Neutrophil (primary cell): ENCODE data around the gene TRPM8.

Experiments
- H3K27ac ChIP-seq: fragments of 200-600 bp; sonication (generic); 2 replicates; pipeline ENCODE4 v1.5.1; 2016; ENCODE audit warnings: mild to moderate bottlenecking, moderate library complexity
- H3K27me3 ChIP-seq: fragments of 200-600 bp; sonication (generic); 2 replicates; pipeline ENCODE4 v1.6.0; 2016; ENCODE audit warnings: mild to moderate bottlenecking
- H3K36me3 ChIP-seq: fragments of 200-600 bp; sonication (generic); 2 replicates; pipeline ENCODE4 v1.5.1; 2017
- H3K4me1 ChIP-seq, 2 experiments: fragments of 200-600 bp in 1 of 2; sonication (generic) in 1 of 2; 1 replicate in 1 of 2; 2 replicates in 1 of 2; pipeline versions ENCODE4 v1.5.1 to v1.6.1; 2013 to 2016; ENCODE audit warnings: low read depth in 1 of 2, low read length in 1 of 2, mild to moderate bottlenecking in 1 of 2, moderate library complexity in 1 of 2; ENCODE audit not compliant: control insufficient read depth in 1 of 2, insufficient read depth in 1 of 2
- H3K4me3 ChIP-seq, 2 experiments: fragments of 200-600 bp in 1 of 2; sonication (generic) in 1 of 2; 1 replicate in 1 of 2; 2 replicates in 1 of 2; pipeline ENCODE4 v1.5.1; 2013 to 2016; ENCODE audit warnings: low read depth in 1 of 2, low read length in 1 of 2, mild to moderate bottlenecking in 1 of 2, moderate library complexity in 1 of 2
- H3K9me3 ChIP-seq: fragments of 200-600 bp; sonication (generic); 2 replicates; pipeline ENCODE4 v1.5.1; 2016
- TF ChIP-seq, protein P1 (sequence below): fragments of 200-600 bp; sonication (generic); IDR thresholded peaks from 2 replicates; pipeline ENCODE4 v1.5.1; 2016; ENCODE audit warnings: antibody characterized with exemption

Gene TRPM8

DNA sequence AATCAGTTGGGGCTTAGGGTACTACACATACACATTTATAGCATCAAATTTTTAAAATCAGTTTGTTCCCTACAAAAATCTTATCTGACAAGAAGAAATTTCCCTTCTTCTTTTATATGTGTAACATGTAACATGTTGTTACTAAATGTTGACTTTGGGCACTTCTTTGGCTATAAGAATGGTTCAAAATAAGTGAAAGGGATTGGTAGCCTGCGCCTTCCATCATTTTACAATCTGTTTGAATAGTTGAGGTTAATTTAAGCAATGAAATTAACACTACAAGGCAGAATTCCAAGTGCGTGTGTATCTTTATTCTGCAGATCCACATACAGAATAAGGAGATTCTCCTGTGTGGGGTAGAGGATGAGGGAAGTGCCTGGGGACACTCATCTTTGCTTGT, 103.2 kb downstream of the TRPM8 start:
- Histone ChIP-seq H3K4me3 (no peak overlapping the region), H3K27me3 (peaks cover 3% of the 10 kb centered on the region), H3K36me3 (no peaks in the 10 kb centered on the region), H3K27ac (no peak overlapping the region), H3K4me1 (no peaks in the 10 kb centered on the region), H3K9me3 (no peaks in the 10 kb centered on the region)
- TF ChIP-seq, protein P1, sequence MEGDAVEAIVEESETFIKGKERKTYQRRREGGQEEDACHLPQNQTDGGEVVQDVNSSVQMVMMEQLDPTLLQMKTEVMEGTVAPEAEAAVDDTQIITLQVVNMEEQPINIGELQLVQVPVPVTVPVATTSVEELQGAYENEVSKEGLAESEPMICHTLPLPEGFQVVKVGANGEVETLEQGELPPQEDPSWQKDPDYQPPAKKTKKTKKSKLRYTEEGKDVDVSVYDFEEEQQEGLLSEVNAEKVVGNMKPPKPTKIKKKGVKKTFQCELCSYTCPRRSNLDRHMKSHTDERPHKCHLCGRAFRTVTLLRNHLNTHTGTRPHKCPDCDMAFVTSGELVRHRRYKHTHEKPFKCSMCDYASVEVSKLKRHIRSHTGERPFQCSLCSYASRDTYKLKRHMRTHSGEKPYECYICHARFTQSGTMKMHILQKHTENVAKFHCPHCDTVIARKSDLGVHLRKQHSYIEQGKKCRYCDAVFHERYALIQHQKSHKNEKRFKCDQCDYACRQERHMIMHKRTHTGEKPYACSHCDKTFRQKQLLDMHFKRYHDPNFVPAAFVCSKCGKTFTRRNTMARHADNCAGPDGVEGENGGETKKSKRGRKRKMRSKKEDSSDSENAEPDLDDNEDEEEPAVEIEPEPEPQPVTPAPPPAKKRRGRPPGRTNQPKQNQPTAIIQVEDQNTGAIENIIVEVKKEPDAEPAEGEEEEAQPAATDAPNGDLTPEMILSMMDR, result no peak

DNA sequence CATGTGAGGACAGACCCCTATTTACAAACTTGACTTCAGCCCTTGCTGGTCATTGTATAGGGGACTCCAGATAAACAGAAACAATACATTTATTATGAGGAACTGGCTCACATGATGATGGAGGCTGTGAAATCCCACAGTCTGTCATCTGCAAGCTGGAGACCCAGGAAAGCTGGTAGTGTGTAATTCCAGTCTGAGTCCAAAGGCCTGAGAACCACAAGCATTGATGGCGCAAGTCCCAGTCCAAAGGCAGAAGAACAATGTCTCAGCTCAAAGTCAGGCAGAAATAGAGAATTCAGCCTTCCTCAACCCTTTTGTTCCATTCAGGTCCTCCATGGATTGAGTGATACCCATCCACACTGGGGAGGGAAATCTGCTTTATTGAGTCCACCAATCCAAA, 105.3 kb downstream of the TRPM8 start:
- H3K4me3 ChIP-seq, result no peak overlapping the region
- H3K27ac ChIP-seq, result no peak overlapping the region
- no peaks in the 10 kb centered on the region for H3K36me3 ChIP-seq
- TF ChIP-seq, protein P1, result no peak
- no peaks in the 10 kb centered on the region for H3K4me1 ChIP-seq
- peaks cover 15% of the 10 kb centered on the region for H3K27me3 ChIP-seq
- no peaks in the 10 kb centered on the region for H3K9me3 ChIP-seq

DNA sequence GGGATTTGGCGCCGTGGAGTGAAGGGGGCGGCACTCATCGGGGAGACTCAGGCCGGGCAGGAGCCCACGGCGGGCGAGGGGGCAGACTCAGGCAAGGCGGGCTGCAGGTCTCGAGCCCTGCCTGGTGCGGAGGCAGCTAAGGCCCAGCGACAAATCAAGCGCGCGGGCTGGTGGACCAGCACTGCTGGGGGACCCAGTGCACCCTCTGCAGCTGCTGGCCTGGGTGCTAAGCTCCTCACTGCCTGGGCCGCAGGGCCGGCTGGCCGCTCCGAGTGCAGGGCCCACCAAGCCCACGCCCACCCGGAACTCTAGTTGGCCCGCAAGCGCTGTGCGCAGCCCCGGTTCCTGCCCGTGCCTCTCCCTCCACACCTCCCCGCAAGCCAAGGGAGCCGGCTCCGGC, 107.1 kb downstream of the TRPM8 start:
- Histone ChIP-seq H3K4me3 (no peak overlapping the region), H3K36me3 (no peaks in the 10 kb centered on the region), H3K27me3 (peaks cover 15% of the 10 kb centered on the region), H3K9me3 (no peaks in the 10 kb centered on the region), H3K4me1 (no peaks in the 10 kb centered on the region), H3K27ac (no peak overlapping the region)
- TF ChIP-seq, protein P1, result no peak

DNA sequence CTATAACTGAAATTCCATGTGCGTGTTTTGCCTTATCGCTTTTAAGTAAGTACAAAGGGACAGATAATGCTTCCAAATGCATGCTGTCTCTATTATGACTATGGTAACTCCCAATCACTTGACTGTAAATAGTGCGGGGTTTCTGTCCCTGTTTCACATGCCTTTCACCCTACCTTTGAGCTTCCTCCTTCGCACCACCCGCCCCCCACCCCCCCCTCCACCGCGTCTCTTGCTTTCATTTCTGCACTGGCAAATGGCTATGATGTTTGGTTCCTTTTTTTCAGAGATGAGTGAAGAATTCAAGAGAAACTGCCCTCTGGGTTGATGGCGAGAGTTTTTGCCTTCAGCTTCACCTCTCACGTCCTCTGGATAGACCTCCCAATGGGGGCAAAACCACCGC, 108.3 kb downstream of the TRPM8 start:
- Histone ChIP-seq H3K4me1 (no peaks in the 10 kb centered on the region), H3K9me3 (no peaks in the 10 kb centered on the region), H3K4me3 (no peak overlapping the region), H3K27ac (no peak overlapping the region), H3K27me3 (peaks cover 15% of the 10 kb centered on the region), H3K36me3 (no peaks in the 10 kb centered on the region)
- TF ChIP-seq, protein P1, result no peak

DNA sequence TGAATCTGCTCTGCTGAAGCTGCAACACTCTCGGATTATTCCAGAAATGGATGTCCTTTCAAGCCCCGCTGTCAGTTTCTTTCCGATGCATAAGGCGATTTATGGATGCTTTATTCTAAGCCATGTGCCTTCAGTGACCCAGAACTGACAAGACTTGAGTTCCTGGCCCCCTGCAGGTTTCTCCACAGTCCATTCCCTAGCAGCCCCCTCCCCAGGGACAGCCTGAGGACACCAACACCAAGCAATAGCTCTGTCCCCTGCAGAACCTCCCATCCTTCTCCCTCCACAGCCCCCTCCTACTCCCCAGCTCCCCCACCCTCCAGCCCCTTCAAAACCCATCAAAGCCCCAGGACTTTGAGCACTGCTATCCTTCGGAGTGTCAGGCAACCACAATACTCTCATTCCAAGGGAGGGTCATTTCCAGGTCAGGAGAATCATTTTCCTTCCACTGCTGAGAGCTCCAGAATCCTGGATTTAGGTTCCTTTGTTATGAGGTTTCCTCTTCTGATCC, 108.8 kb downstream of the TRPM8 start:
- Histone ChIP-seq H3K9me3 (no peaks in the 10 kb centered on the region), H3K4me1 (no peaks in the 10 kb centered on the region), H3K27me3 (peaks cover 15% of the 10 kb centered on the region), H3K4me3 (no peak overlapping the region), H3K36me3 (no peaks in the 10 kb centered on the region), H3K27ac (no peak overlapping the region)
- TF ChIP-seq, protein P1, result no peak

DNA sequence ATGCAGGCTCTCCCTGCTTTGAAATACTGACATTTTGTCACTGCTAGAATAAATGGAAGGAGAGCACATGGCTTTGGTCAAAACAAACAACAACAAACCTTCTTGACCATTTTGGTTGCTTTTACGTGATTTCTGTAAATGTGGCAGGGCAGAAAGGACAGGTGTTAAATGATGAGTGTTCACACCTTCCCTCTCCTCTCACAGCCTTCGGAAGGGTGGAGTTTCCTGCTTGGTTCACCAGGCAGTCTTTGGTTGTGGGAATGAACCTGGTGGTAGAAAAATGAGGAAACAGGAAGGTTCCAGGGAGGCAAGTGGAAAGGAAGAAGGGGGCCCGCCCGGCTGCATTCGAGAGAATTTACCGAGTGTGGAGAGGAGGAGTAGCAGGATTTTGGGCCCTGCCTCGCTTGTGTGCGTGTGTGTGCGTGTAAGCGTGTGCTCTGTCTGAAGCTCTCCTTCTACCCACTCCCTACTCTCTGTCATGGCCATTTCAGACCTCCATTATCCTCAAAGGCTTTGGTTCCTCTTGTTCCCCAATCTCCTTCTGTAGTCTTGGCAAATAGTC, 109.6 kb downstream of the TRPM8 start:
- Histone ChIP-seq H3K27ac (no peak overlapping the region), H3K9me3 (no peaks in the 10 kb centered on the region), H3K36me3 (no peaks in the 10 kb centered on the region), H3K4me1 (no peaks in the 10 kb centered on the region), H3K4me3 (no peak overlapping the region), H3K27me3 (peaks cover 15% of the 10 kb centered on the region)
- TF ChIP-seq, protein P1, result no peak
